Measurements from ENCODE around the gene MEX3D. TPM values are rescaled to one million over a fixed set of nuclear protein-coding genes. Genes with fewer than 3 reads are reported as not detected.

MEX3D gene
- total RNA-seq, 2 donors from 2014 or later: 6.7 to 8.2 TPM

Other genes with a start within 250 kb of the MEX3D start
- 10 to 100 TPM; 51.5 to 87.9 TPM for gene NDUFS7, start 184.4 kb downstream of the MEX3D start, total RNA-seq
- 10 to 100 TPM in 1 of 2 donors, 1 to 10 TPM in 1; 4.9 to 11.2 TPM for gene GAMT, start 166.8 kb downstream of the MEX3D start, total RNA-seq
- 100 to 1,000 TPM; 161 to 271 TPM for gene DAZAP1, start 160.7 kb downstream of the MEX3D start, total RNA-seq
- gene RPS15, start 129.9 kb downstream of the MEX3D start, total RNA-seq: 1,000 to 10,000 TPM; 1,611 to 1,688 TPM
- gene APC2, start 118.2 kb downstream of the MEX3D start, total RNA-seq: under 1 TPM; 0.04 to 0.21 TPM
- gene C19orf25, start 89.1 kb downstream of the MEX3D start, total RNA-seq: 10 to 100 TPM; 36.5 to 37.2 TPM
- 1 to 10 TPM; 2.4 to 7.8 TPM for gene PCSK4, start 78.0 kb downstream of the MEX3D start, total RNA-seq
- 1 to 10 TPM; 1.7 to 2.2 TPM for gene REEP6, start 77.1 kb downstream of the MEX3D start, total RNA-seq
- 1 to 10 TPM; 3.0 to 3.9 TPM for gene ADAMTSL5, start 55.3 kb downstream of the MEX3D start, total RNA-seq
- gene PLK5, start 44.2 kb downstream of the MEX3D start, total RNA-seq: not detected
- 100 to 1,000 TPM in 1 of 2 donors, 10 to 100 TPM in 1; 71.5 to 128 TPM for gene MBD3, start 24.5 kb upstream of the MEX3D start, total RNA-seq
- gene UQCR11, start 37.1 kb upstream of the MEX3D start, total RNA-seq: 100 to 1,000 TPM; 120 to 209 TPM
- gene TCF3, start 84.3 kb upstream of the MEX3D start, total RNA-seq: 10 to 100 TPM; 53.6 to 87.0 TPM
- not detected for gene ONECUT3, start 185.2 kb upstream of the MEX3D start, total RNA-seq
- 10 to 100 TPM; 10.1 to 44.8 TPM for gene ATP8B3, start 244.0 kb upstream of the MEX3D start, total RNA-seq